OCI-LY1 (cell line): Measurements from ENCODE around the gene CDKN1C.

Experiments
- H2AFZ ChIP-seq: fragments of 200-600 bp; sonication (generic), shearing (Covaris generic); 2 replicates; pipeline ENCODE4 v1.6.0; 2014; ENCODE audit warnings: antibody characterized with exemption, mild to moderate bottlenecking, low read length
- H3F3A ChIP-seq: fragments of 200-600 bp; sonication (generic), shearing (Covaris generic); 2 replicates; pipeline ENCODE4 v1.6.0; 2014; ENCODE audit warnings: mild to moderate bottlenecking, antibody characterized with exemption, low read length, moderate library complexity; ENCODE audit not compliant: insufficient read depth
- H3K27ac ChIP-seq: fragments of 200-600 bp; sonication (generic); 2 replicates; pipeline ENCODE4 v1.5.1; 2014; ENCODE audit warnings: low read length, mixed run types, mild to moderate bottlenecking, low read depth; ENCODE audit not compliant: poor library complexity, severe bottlenecking
- H3K27me3 ChIP-seq: fragments of 200-600 bp; sonication (generic); 2 replicates; pipeline ENCODE4 v1.6.0; 2014; ENCODE audit warnings: antibody characterized with exemption, mild to moderate bottlenecking, low read length, moderate library complexity; ENCODE audit not compliant: insufficient read depth
- H3K36me3 ChIP-seq: fragments of 200-600 bp; sonication (generic); 2 replicates; pipeline ENCODE4 v1.6.1; 2014; ENCODE audit warnings: mild to moderate bottlenecking, antibody characterized with exemption, low read length, moderate library complexity, mixed read lengths; ENCODE audit not compliant: insufficient read depth
- H3K4me1 ChIP-seq: fragments of 200-600 bp; sonication (generic); 2 replicates; pipeline ENCODE4 v1.5.1; 2014; ENCODE audit warnings: mild to moderate bottlenecking, low read length, moderate library complexity; ENCODE audit not compliant: insufficient read depth, severe bottlenecking
- H3K4me2 ChIP-seq: fragments of 200-600 bp; sonication (generic), shearing (Covaris generic); 2 replicates; pipeline ENCODE4 v1.6.1; 2014; ENCODE audit warnings: low read length
- H3K4me3 ChIP-seq: fragments of 200-600 bp; sonication (generic); 2 replicates; pipeline ENCODE4 v1.5.1; 2014; ENCODE audit warnings: low read length, low read depth, mild to moderate bottlenecking, mixed read lengths; ENCODE audit not compliant: poor library complexity, severe bottlenecking
- H3K79me2 ChIP-seq: fragments of 200-600 bp; shearing (Covaris generic); 2 replicates; pipeline ENCODE4 v1.6.1; 2016; ENCODE audit warnings: mixed run types, low read length, mixed read lengths; ENCODE audit not compliant: insufficient read depth
- H3K9ac ChIP-seq: fragments of 200-600 bp; sonication (generic), shearing (Covaris generic); 2 replicates; pipeline ENCODE4 v1.6.1; 2014; ENCODE audit warnings: mild to moderate bottlenecking, low read length, mixed read lengths
- H3K9me2 ChIP-seq: fragments of 200-600 bp; sonication (generic), shearing (Covaris generic); 2 replicates; pipeline ENCODE4 v1.6.1; 2014; ENCODE audit warnings: low read depth, mild to moderate bottlenecking, low read length, mixed read lengths
- H3K9me3 ChIP-seq: fragments of 200-600 bp; shearing (Covaris generic); 2 replicates; pipeline ENCODE4 v1.6.1; 2014; ENCODE audit warnings: low read length, mixed read lengths
- H4K20me1 ChIP-seq: fragments of 200-600 bp; sonication (generic), shearing (Covaris generic); 2 replicates; pipeline ENCODE4 v1.6.0; 2016; ENCODE audit warnings: mild to moderate bottlenecking, low read length; ENCODE audit not compliant: insufficient read depth
- CTCF ChIP-seq: fragments of 200-600 bp; sonication (generic), shearing (Covaris generic); IDR thresholded peaks from 2 replicates; pipeline ENCODE4 v1.5.1; 2017; ENCODE audit warnings: mild to moderate bottlenecking, antibody characterized with exemption, low read length, moderate library complexity, mixed read lengths
- EZH2 ChIP-seq: fragments of 200-600 bp; sonication (generic), shearing (Covaris generic); IDR thresholded peaks from 2 replicates; pipeline ENCODE4 v1.8.0; 2017; ENCODE audit warnings: borderline replicate concordance, mixed run types, mild to moderate bottlenecking, antibody characterized with exemption, low read length, moderate library complexity, mixed read lengths

CDKN1C gene

GRCh38 chr11:2914455-2915195 is 29.1 kb upstream of the CDKN1C start:
- H3K4me2 ChIP-seq: no peak overlapping the region
- no peak overlapping the region for H3K27ac ChIP-seq
- H3K4me1 ChIP-seq: no peaks in the 10 kb centered on the region
- H3K36me3 ChIP-seq: no peaks in the 10 kb centered on the region
- H2AFZ ChIP-seq: no peak overlapping the region
- no peak overlapping the region for H3K9ac ChIP-seq
- H3K79me2 ChIP-seq: no peaks in the 10 kb centered on the region
- peaks cover 10% of the 10 kb centered on the region; the same call in 1 of the 2 replicates for H3K27me3 ChIP-seq
- TF ChIP-seq EZH2 (no peak), CTCF (no peak)
- no peaks in the 10 kb centered on the region for H3F3A ChIP-seq
- H4K20me1 ChIP-seq: no peaks in the 10 kb centered on the region
- no peaks in the 10 kb centered on the region for H3K9me2 ChIP-seq
- H3K9me3 ChIP-seq: no peaks in the 10 kb centered on the region
- no peak overlapping the region for H3K4me3 ChIP-seq

- H3K9me3 ChIP-seq: no peaks in the 10 kb centered on the region
- no peaks in the 10 kb centered on the region for H3F3A ChIP-seq
- H2AFZ ChIP-seq: no peak overlapping the region
- H3K9me2 ChIP-seq: no peaks in the 10 kb centered on the region
- no peaks in the 10 kb centered on the region for H3K79me2 ChIP-seq
- H3K4me1 ChIP-seq: no peaks in the 10 kb centered on the region
- no peak overlapping the region for H3K4me3 ChIP-seq
- no peak overlapping the region for H3K4me2 ChIP-seq
- peaks cover 10% of the 10 kb centered on the region; the same call in 1 of the 2 replicates for H3K27me3 ChIP-seq
- no peaks in the 10 kb centered on the region for H3K36me3 ChIP-seq
- no peaks in the 10 kb centered on the region for H4K20me1 ChIP-seq
- H3K9ac ChIP-seq: no peak overlapping the region
- TF ChIP-seq EZH2: no peak
- no peak for TF ChIP-seq CTCF
- no peak overlapping the region for H3K27ac ChIP-seq
Observed at GRCh38 chr11:2913776-2914175, 28.2 kb upstream of the CDKN1C start.

- H3K4me2 ChIP-seq: no peak overlapping the region
Observed at GRCh38 chr11:2913019-2913431, 27.4 kb upstream of the CDKN1C start.

More at GRCh38 chr11:2913019-2913431, 27.4 kb upstream of the CDKN1C start:
- no peaks in the 10 kb centered on the region for H3F3A ChIP-seq
- H3K79me2 ChIP-seq: no peaks in the 10 kb centered on the region
- H3K9me3 ChIP-seq: no peaks in the 10 kb centered on the region
- TF ChIP-seq EZH2 (no peak), CTCF (no peak)
- no peak overlapping the region for H3K9ac ChIP-seq
- H3K4me3 ChIP-seq: no peak overlapping the region
- H2AFZ ChIP-seq: no peak overlapping the region
- H3K9me2 ChIP-seq: no peaks in the 10 kb centered on the region
- H3K4me1 ChIP-seq: no peaks in the 10 kb centered on the region
- H3K36me3 ChIP-seq: no peaks in the 10 kb centered on the region
- H3K27ac ChIP-seq: no peak overlapping the region
- H3K27me3 ChIP-seq: peaks cover 10% of the 10 kb centered on the region; the same call in 1 of the 2 replicates
- no peaks in the 10 kb centered on the region for H4K20me1 ChIP-seq
